ENCODE results near the gene CCT4.
A peak's percentile ranks its signal among the peaks of the same experiment; 100 is the strongest.
"Not testable (repeated sequence)": the region's sequence is repeated elsewhere in the genome, so short reads cannot be mapped to it uniquely, and the experiment has no call there.

Gene CCT4

DNA sequence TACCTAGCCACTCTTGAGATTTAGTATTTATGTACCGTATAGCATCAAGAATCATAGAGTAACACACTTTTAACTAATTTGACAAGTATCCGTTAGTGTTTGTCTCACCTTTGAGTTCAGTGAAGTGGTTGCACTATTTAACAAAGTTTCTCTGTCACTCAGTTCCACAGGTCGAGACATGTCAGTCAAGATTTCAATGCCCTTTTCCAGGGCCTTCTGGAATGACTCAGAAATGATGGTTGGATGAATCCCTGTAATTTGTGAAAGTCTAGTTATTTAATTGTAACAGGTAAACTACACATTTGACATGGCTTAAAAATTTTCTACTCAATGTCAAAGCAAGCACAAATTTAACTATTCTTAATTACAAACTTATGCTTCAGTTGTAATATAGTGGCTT, 9.7 kb downstream of the CCT4 start:
- no peak for DNase-seq

DNA sequence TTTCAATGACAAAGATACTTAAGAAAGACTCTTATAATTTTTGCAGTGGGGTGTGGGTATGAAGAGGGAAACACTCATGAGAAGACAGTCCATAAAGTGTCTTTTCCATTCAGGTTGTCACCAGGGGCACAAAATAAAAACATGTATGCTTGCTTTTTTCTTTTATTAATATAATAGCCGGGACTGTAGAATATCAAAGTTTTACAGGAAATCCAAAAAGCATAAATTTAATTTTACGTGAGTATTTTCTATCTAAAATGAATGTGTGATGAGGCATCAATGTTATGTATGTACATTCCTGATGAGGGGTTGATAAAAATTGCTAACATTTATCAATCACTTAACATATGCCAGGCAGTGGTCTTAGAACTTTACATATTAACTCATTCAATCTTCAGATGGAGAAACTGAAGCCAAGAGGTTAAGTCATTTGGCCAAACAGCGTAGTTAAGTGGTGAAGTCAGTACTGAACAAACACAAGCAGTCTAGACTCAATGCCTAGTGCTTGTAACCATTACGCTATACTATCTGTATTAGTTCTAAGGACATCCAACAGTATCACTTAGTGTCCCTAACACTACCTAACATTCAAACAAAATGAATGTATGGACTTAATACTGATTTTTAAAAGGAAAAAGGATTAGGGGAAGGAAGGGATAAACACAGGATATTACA, 10.7 kb downstream of the CCT4 start:
- no peak for DNase-seq

DNA sequence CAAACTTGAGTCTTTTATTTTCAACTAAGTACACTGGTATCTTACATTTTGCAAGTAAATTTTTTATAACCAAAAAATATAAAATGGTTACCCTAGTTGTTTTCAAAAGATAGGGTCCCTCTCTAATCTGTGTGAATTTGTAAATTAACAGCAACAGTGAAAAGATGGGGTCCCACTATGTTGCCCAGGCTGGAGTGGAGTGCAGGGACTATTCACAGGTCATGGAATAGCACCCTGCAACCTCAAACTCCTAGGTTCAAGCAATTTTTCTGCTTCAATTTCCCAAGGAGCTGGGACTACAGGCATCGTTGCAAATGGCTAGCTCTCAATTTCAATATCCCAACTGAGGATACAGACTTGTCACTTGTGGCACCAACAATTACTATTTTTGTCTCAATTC, 12.1 kb downstream of the CCT4 start:
- DNase-seq = no peak

DNA sequence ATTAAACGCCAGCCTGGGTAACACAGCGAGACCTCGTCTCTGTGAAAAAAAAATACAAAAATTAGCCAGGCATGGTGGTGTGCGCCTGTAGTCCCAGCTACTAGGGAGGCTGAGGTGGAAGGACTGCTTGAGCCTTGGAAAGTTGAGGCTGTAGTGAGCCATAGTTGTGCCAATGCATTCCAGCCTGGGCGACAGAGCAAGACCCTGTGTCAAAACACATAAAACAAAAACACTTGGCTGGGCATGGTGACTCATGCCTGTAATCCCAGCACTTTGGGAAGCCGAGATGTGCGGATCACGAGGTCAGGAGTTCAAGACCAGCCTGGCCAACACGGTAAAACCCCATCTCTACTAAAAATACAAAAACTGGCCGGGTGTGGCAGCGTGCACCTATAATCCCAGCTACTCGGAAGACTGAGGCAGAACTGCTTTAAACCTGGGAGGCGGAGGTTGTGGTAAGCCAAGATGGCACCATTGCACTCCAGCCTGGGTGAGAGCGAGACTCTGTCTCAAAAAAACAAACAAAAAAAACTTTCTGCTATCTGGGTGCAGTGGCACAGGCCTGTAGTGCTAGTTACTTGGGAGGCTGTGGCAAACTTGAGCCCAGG, 21.9 kb downstream of the CCT4 start:
- DNase-seq = not testable (repeated sequence)

DNA sequence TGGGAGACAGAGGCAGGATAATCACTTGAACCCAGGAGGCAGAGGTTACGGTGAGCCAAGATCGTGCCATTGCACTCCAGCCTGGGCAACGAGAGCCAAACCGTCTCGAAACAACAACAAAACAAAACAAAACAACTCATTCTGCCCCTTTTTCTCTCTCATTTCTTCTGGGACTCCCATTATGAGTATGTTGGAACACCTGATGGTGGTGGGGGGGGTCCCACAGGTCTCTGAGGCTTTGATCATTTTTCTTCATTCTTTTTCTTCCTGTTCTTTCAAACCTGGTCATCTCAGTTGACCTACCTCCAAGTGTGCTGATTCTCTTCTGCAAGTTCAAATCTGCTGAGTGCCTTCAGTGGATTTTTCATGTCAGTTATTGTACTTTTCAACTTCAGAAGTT, 26.4 kb downstream of the CCT4 start:
- no peak for DNase-seq

DNA sequence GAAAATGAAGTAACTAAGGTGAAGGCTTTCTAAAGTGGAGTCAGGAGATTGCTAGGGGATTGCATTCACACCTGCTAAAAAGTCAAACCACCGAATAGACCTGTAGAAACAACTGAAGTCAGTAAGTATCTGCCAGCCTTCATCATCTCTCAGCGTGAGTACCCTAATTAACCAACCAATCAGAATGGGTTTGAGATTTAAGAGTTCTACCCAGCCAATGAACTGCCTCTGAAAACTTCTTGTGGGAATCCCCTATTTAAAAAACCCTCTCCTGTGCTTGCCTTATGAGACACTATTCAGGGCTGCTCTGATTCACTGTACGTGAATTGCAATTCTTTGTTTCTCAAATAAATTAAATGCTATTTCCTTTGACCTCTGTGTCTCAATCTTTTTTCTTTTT, 31.2 kb downstream of the CCT4 start:
- DNase-seq = no peak

DNA sequence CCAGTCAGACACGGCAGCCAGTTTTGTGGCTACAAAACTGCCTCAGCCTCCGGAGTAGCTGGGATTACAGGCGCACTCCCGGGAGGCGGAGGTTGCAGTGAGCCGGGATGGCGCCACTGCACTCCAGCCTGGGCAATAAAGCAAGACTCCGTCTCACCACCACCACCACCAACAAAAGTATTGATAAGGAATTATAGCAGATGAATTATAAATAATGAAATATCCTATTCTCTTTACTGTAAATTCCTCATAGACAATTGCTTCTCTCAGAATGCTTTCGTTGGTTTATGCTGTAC, 33.2 kb downstream of the CCT4 start:
- DNase-seq = no peak

DNA sequence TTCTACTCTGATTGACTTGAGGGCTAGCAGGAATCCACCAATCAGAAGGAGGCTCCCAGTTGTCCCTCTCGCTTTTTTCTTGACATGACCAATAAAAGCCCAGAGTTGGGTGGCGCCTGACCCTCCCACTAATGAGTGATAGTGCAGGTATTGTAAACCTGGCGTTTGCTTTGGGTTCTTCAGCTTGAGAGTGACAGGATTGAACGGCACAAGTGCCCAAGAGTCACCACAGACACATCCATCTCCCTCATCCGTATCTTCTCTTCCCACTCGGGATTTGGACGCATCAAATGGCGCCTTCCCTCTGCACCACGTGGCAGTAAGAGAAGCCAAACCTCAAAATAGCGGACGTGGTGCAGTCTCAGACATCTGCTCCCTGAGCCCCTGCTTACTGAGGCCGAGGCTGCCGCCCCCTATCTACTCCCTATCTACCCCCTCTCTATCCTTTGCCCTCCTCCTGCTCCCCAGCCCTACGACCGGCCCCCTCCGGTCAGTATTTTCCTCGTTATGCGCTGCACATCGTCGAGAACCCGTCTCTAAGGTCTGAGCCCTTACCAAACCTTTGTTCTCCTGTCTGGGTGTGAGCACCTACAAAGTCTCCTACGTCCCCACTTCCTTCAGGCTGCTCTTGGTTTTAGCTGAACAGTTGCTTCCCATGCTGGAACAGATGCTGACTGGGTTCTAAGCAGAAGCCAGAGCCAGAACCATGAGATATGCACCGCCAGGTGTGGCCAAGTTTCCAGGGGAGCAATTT, 33.7 kb downstream of the CCT4 start:
- peak; percentile 90 for DNase-seq

DNA sequence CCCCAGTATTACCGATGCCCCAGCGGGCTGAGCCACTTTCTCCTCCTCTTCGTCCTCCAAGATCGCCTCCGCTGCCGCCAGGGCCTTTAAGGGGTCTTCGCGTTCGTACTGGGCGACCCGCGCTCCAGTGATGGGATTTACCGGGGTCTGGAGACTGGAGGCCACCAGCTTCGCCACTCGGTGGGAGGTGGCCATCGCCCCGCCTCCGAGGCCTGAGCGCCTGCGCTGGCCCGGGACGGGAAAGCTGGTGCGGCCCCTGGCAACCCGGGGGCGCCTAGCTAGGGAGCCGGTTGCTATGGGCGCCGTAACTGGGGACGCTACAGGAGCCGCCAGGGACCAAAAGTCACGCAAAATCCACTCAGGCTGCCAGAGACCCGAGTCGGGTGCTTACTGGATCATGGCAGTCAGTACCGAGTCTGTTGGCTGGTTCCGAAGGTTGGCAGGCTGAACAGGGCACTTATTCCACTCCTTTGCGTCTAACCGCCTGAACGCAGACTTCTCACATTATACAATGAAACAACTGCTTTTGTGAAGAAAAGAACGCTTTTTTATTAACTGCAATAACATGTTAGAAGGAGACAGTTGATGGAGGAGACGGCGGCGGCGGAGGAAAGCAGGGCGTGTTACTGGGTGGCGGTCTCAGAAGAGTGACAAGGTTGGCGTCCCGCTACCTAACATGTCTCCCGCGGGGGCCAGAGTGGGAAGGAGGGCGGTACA, 34.5 kb downstream of the CCT4 start, which contains the start of gene FAM161A:
TSS of gene FAM161A (minus strand) at position 214 of the 717 bp plus-strand sequence. CDS start at position 195, 19 bp downstream.
- DNase-seq = peak; percentile 78

DNA sequence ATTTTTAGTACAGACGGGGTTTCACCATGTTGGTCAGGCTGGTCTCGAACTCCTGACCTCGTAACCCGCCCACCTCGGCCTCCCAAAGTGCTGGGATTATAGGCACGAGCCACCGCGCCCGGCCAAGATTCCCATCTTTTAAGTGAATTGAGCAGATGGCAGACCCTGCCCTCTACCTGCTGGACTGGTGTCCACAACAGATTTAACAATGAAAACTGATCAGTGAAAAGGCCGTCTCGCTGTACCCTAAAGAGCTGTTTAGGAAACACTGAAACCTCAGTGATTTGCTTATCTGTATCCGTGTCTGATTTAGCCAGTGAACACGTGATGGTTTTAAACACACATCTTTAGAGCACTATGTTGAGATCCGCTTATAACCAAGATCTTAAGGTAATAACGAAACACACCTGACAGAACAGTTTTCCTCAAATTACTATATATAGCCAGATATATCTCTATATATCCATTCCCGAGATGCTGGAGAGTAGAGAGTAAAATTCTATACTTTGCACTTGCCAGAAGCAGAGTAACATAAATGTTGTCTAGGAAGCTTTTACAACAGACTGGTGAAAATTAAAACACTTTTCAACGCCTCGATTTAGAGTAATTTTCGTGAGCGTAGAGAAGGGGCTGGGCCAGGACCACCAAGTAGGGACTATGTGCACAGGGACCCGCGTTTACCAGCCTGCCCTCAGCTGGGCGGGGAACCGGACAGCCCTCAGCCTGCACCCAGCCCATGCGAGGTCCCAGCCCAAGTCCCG, 35.2 kb downstream of the CCT4 start:
- DNase-seq = no peak

DNA sequence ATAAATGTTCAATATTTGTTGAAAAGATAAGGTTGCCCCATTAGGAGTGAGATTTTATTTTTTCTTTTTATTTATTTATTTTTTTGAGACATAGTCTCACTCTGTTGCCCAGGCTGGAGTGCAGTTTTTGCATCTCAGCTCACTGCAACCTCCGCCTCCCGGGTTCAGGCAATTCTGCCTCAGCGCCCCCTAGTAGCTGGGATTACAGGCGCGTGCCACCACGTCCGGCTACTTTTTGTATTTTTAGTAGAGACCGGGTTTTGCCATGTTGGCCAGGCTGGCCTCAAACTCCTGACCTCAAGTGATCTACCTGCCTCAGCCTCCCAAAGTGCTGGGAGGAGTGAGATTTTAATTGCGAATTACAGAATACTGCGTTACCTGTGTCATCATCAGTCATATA, 37.2 kb downstream of the CCT4 start:
- DNase-seq = not testable (repeated sequence)

DNA sequence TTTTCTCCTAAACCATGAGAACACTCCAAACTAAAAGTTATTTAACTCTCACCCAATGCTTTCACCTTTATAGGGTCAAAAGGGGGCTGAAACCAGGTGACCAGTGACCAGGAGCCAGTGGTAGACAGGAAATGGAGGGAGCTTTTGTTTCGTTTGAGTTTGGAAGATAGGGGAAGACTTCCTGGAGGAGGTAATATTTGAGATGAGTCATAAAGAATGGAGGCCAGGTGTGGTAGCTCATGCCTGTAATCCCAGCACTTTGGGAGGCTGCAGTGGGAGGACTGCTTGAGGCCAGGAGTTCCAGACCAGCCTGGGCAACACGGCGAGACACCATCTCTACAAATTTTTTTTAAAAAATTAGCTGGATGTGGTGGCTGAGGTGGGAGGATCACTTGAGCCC, 43.1 kb downstream of the CCT4 start:
- DNase-seq = no peak

DNA sequence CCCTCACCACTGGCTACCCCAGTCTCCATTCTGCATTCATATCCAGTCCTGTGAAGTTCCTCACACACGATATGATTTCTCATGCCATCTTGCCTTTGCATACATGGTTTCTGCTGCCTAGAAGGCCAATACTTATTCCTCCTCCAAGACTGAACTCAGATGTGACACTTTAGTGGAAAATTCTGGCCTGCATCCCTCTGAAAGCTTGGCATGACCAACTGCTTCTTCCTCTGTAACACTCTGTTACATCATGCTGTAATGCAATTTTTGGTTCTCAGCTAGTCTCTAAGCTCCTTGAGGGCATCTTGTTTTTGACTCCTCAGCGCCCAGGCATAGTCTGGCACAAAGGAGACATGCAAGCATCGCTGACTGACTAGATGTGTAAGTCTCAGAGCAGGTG, 47.2 kb downstream of the CCT4 start:
- no peak for DNase-seq

DNA sequence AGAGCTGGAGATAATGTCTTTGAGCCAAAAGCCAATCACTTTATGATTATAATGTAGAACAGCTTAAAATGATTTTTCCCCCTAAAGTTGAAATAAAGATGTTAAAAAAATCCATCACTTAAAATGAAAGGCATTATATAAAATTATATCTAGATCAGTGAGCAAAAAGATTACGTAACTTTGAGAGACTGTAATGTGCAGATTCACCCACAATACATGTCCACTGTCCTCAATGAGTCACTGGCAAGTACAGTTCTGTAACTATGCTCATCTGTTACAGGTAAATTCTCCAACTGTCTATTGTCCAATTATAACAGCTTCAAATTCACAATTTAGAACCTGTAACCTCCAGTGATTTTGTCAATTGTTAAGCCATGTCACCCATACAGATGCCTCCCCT, 53.6 kb downstream of the CCT4 start:
- no peak for DNase-seq

DNA sequence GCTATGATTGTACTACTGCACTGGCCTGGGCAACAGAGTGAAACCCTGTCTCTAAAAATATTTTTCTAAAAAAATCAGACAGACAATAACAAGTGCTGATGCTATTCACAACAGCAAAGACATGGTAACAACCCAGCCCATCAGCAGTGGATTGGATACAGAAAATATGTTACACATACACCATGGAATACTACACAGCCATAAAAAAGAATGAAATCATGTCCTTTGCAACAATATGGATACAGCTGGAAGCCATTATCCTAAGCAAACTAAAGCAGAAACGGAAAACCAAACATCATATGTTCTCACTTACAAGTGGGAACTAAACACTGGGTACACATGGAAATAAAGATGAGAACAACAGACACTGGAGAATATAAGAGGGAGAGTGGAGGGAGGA, 54.5 kb downstream of the CCT4 start:
- DNase-seq = no peak

DNA sequence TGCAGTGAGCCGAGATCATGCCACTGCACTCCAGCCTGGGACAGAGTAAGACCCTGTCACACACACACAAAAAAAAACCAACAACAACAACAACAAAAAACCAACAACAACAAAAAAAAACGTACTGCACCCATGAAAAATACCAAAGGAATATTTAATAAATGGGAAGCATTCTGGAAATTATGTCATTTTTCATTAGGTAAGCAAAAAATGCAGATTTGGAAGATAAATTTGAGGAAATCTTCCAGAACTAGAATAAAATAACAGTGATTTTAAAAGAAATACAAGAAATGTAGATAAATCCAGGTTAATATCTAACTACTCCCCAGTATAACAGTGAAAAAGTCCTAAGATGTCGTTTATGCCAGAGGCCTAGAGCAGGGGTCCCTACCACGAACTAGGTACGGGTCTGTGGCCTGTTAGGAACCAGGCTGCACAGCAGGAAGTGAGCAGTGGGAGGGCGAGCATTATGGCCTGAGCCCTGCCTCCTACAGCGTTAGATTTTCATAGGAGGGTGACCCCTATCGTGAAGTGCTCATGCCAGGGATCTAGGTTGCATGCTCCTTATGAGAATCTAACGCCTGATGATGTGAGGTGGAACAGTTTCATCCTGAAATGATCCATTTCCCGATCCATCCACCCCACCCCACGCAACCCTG, 56.1 kb downstream of the CCT4 start:
- no peak for DNase-seq

DNA sequence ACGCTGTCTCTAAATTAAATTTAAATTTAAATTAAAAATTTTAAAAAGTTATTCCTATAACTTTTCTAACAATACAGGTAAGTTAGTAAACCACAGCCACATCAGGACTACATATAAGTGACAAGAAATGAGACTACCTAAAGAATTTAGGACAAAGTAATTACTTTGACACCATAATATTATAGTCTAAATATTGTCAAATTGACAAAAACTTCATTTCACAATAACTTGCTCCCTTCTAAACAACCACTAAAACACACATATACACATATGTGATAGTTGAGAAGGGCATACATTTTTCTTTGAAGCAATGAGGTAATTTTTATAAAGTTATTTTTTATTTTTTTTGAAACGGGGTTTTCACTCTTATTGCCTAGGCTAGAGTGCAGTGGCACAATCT, 66.2 kb downstream of the CCT4 start:
- DNase-seq = no peak
